HUES6 (cell line): Measurements from ENCODE around the gene CNDP1.

Source experiments
- H3K27ac ChIP-seq: 2 replicates; pipeline ENCODE4 v1.7.0; 2013; ENCODE audit warnings: low read depth, mild to moderate bottlenecking, low read length, inconsistent platforms
- H3K27me3 ChIP-seq: 2 replicates; pipeline ENCODE4 v1.6.1; 2013; ENCODE audit warnings: low read length; ENCODE audit not compliant: control insufficient read depth, insufficient read depth
- H3K36me3 ChIP-seq: 2 replicates; pipeline ENCODE4 v1.6.1; 2013; ENCODE audit warnings: low read length; ENCODE audit not compliant: control insufficient read depth, insufficient read depth
- H3K4me1 ChIP-seq: 2 replicates; pipeline ENCODE4 v1.6.1; 2013; ENCODE audit warnings: low read length; ENCODE audit not compliant: control insufficient read depth, insufficient read depth
- H3K4me3 ChIP-seq: 2 replicates; pipeline ENCODE4 v1.5.1; 2013; ENCODE audit warnings: low read depth, low read length
- H3K9ac ChIP-seq: one replicate; pipeline ENCODE4 v1.6.1; 2013; ENCODE audit warnings: mild to moderate bottlenecking, low read length
- H3K9me3 ChIP-seq: 2 replicates; pipeline ENCODE4 v1.6.1; 2013; ENCODE audit warnings: low read depth, low read length; ENCODE audit not compliant: control insufficient read depth, insufficient read depth

CNDP1 gene

DNA sequence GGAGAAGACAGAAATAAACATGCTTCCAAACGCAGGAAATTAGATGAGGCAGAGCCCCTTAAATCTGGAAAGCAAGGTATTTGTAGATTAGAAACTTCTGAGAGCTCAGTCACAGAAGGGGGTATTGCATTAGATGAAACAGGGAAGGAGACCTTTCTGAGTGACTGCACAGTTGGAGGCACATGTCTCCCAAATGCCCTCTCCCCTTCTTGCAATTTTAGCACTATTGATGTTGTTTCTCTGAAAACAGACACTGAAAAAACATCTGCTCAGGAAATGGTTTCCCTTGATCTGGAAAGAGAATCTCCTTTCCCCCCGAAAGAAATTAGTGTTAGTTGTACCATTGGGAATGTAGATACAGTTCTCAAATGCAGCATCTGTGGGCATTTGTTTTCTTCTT, 96.9 kb downstream of the CNDP1 start:
- no peak overlapping the region for H3K9ac ChIP-seq
- no peak overlapping the region for H3K4me3 ChIP-seq
- H3K36me3 ChIP-seq = no peaks in the 10 kb centered on the region
- peaks cover 3% of the 10 kb centered on the region; the same call in 1 of the 2 replicates for H3K4me1 ChIP-seq
- no peak overlapping the region for H3K27ac ChIP-seq
- no peaks in the 10 kb centered on the region for H3K27me3 ChIP-seq
- H3K9me3 ChIP-seq = no peaks in the 10 kb centered on the region

GRCh38 chr18:74631623-74632350, 97.5 kb downstream of the CNDP1 start:
- Histone ChIP-seq H3K27ac (no peak overlapping the region), H3K9ac (no peak overlapping the region), H3K4me3 (no peak overlapping the region)

GRCh38 chr18:74632351-74632679, 98.0 kb downstream of the CNDP1 start:
- Histone ChIP-seq H3K36me3 (no peaks in the 10 kb centered on the region), H3K4me3 (no peak overlapping the region), H3K27ac (no peak overlapping the region), H3K4me1 (peaks cover 3% of the 10 kb centered on the region; the same call in 1 of the 2 replicates), H3K27me3 (no peaks in the 10 kb centered on the region), H3K9me3 (no peaks in the 10 kb centered on the region), H3K9ac (no peak overlapping the region)

More at GRCh38 chr18:74631623-74632350, 97.5 kb downstream of the CNDP1 start:
- no peaks in the 10 kb centered on the region for H3K36me3 ChIP-seq
- no peaks in the 10 kb centered on the region for H3K9me3 ChIP-seq
- no peaks in the 10 kb centered on the region for H3K27me3 ChIP-seq
- H3K4me1 ChIP-seq = peaks cover 3% of the 10 kb centered on the region; the same call in 1 of the 2 replicates

- H3K9ac ChIP-seq = no peak overlapping the region
Observed at GRCh38 chr18:74632856-74633255, 98.6 kb downstream of the CNDP1 start.

GRCh38 chr18:74633652-74634352, 99.5 kb downstream of the CNDP1 start:
- Histone ChIP-seq H3K4me3 (no peak overlapping the region), H3K9ac (no peak overlapping the region), H3K9me3 (no peaks in the 10 kb centered on the region), H3K27ac (no peak overlapping the region), H3K4me1 (peaks cover 8% of the 10 kb centered on the region; the same call in 1 of the 2 replicates), H3K27me3 (no peaks in the 10 kb centered on the region), H3K36me3 (no peaks in the 10 kb centered on the region)

More at GRCh38 chr18:74632856-74633255, 98.6 kb downstream of the CNDP1 start:
- no peak overlapping the region for H3K27ac ChIP-seq
- no peaks in the 10 kb centered on the region for H3K36me3 ChIP-seq
- no peaks in the 10 kb centered on the region for H3K27me3 ChIP-seq
- H3K4me1 ChIP-seq = peaks cover 3% of the 10 kb centered on the region; the same call in 1 of the 2 replicates
- H3K9me3 ChIP-seq = no peaks in the 10 kb centered on the region
- H3K4me3 ChIP-seq = no peak overlapping the region

- Histone ChIP-seq H3K36me3 (no peaks in the 10 kb centered on the region), H3K4me3 (no peak overlapping the region), H3K9me3 (no peaks in the 10 kb centered on the region), H3K4me1 (peaks cover 8% of the 10 kb centered on the region), H3K27me3 (no peaks in the 10 kb centered on the region), H3K9ac (no peak overlapping the region), H3K27ac (no peak overlapping the region)
Observed at GRCh38 chr18:74635224-74635975, 101.1 kb downstream of the CNDP1 start.
